ENCODE results near the gene CEP290. TPM values are rescaled to one million over a fixed set of nuclear protein-coding genes. Genes with fewer than 3 reads are reported as not detected.

The CEP290 gene
- total and polyA plus RNA-seq, 12 donors, result 5.1 to 32.0 (median 11.2) TPM

DNA sequence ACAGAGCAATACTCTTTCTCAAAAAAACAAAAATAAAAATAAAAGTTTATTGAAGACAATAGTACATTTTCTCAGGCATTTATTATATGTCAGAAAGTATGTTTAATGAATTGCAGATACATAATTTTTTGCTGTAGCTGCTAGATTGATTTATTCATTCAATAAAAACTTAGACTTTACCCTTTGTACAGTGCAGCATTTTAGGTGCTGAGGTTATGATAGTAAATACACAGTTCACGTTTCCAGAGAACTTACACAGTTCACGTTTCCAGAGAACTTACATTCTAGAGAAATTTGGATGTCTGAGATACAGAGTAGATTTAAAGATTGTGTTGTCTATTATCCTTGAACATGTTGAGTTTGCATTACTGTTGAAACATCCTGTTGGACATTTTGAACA lies 25.5 kb upstream of the CEP290 start:
- TF ChIP-seq POLR2A (IDR thresholded peaks at IDR 0.05), result no peak
- TF ChIP-seq, protein P1, sequence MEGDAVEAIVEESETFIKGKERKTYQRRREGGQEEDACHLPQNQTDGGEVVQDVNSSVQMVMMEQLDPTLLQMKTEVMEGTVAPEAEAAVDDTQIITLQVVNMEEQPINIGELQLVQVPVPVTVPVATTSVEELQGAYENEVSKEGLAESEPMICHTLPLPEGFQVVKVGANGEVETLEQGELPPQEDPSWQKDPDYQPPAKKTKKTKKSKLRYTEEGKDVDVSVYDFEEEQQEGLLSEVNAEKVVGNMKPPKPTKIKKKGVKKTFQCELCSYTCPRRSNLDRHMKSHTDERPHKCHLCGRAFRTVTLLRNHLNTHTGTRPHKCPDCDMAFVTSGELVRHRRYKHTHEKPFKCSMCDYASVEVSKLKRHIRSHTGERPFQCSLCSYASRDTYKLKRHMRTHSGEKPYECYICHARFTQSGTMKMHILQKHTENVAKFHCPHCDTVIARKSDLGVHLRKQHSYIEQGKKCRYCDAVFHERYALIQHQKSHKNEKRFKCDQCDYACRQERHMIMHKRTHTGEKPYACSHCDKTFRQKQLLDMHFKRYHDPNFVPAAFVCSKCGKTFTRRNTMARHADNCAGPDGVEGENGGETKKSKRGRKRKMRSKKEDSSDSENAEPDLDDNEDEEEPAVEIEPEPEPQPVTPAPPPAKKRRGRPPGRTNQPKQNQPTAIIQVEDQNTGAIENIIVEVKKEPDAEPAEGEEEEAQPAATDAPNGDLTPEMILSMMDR (IDR thresholded peaks at IDR 0.05), result no peak
- DNase-seq, result no peak
- intact Hi-C loops (cut with DNase I), result no loop called here
- WGBS, 4 donors, result 94 to 98% (median 98%) methylated on average over 2 of the region's 2 CpGs
- Histone ChIP-seq H3K4me1 (replicated peaks in 1 of 2) (no peaks in the 10 kb centered on the region), H3K9me3 (replicated peaks in 1 of 3) (no peaks in the 10 kb centered on the region), H3K36me3 (replicated peaks in 1 of 2) (peaks cover 0 to 18% of the 10 kb centered on the region in 2 donors), H3K4me3 (no peak overlapping the region), H3K27me3 (no peaks in the 10 kb centered on the region), H3K27ac (no peak overlapping the region)

DNA sequence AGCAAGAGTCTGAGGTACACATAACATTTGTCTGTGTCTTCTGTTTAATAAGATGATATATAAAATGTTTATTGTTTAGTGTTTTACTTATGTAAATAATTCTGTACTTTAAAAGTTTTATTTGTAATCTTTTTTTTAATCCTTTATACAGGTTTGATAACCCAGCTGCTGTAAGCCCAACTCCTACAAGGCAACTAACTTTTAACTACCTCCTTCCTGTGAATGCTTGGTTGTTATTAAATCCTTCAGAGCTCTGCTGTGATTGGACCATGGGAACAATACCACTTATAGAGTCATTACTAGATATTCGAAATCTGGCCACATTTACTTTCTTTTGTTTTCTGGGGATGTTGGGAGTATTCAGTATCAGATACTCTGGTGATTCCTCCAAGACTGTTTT lies 24.3 kb upstream of the CEP290 start:
- Histone ChIP-seq H3K36me3 (replicated peaks in 1 of 2) (peaks cover 0 to 18% of the 10 kb centered on the region in 2 donors), H3K9me3 (replicated peaks in 1 of 3) (no peaks in the 10 kb centered on the region), H3K4me1 (replicated peaks in 1 of 2) (no peaks in the 10 kb centered on the region), H3K4me3 (no peak overlapping the region), H3K27ac (no peak overlapping the region), H3K27me3 (no peaks in the 10 kb centered on the region)
- intact Hi-C loops (cut with DNase I), result no loop called here
- 76 to 93% (median 88%) methylated on average over 1 of the region's 1 CpG for WGBS, 4 donors
- TF ChIP-seq, protein P1 (IDR thresholded peaks at IDR 0.05), result no peak
- DNase-seq, result no peak

DNA sequence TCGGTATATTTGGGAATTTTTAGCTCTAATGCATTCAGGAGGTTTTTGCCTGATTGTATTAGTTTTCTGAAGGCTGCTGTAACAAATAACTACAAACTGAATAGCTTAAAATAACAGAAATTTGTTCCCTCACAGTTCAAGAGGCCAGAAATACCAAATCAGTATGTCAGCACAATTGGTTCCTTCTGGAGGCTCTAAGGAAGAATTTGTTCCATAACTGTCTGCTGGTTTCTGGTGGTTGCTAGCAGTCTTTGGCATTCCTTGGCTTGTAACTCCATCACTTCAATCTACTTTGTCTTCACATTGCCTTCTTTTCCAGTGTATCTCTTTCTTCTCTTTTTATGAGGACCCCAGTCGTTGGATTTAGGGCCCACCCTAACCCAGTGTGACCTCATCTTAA lies 21.5 kb upstream of the CEP290 start:
- Histone ChIP-seq H3K9me3 (replicated peaks in 1 of 3) (no peaks in the 10 kb centered on the region), H3K27me3 (no peaks in the 10 kb centered on the region), H3K4me1 (replicated peaks in 1 of 2) (no peaks in the 10 kb centered on the region), H3K36me3 (replicated peaks in 1 of 2) (peaks cover 0 to 18% of the 10 kb centered on the region in 2 donors), H3K4me3 (no peak overlapping the region), H3K27ac (no peak overlapping the region)
- DNase-seq, result no peak
- intact Hi-C loops (cut with DNase I), result no loop called here
- TF ChIP-seq, protein P1 (IDR thresholded peaks at IDR 0.05), result no peak
- TF ChIP-seq POLR2A (IDR thresholded peaks at IDR 0.05), result no peak
- 92 to 96% (median 94%) methylated on average over 2 of the region's 2 CpGs for WGBS, 4 donors

DNA sequence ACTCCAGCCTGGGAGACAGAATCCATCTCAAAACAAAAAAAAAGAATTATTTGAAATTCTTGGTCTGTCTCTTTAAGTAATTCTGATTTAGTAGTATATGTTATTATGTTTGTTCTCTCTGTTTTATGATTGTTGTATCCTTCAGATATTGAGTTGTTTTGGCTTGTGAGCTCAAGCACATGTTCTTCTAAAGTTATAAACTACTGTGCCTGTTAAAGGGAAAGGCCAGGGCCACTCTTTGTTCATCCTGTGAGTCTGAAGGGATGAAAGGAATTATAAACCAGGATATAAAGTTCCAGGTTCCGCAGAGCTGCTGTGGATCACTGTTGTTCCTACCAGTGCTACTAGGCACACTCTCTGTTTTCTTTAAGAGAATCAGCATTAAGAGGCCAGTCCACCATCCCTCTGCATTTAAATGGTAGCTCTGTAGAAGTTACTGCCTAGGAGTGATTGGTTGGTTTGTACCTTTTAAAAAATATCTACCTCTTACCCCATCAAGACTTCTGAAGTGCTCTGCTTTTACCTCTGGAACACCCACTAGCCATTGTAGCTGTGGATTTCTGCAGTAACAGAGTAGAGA lies 14.3 kb upstream of the CEP290 start:
- H3K9me3 ChIP-seq (replicated peaks in 1 of 3), result no peaks in the 10 kb centered on the region
- TF ChIP-seq POLR2A (IDR thresholded peaks at IDR 0.05), result no peak
- TF ChIP-seq, protein P1 (IDR thresholded peaks at IDR 0.05), result no peak
- WGBS, 4 donors, result 88 to 97% (median 95%) methylated on average over 1 of the region's 1 CpG
- no peaks in the 10 kb centered on the region for H3K4me1 ChIP-seq (replicated peaks in 1 of 2)
- DNase-seq, result no peak
- H3K27ac ChIP-seq, result no peak overlapping the region
- intact Hi-C loops (cut with DNase I), result no loop called here
- no peaks in the 10 kb centered on the region for H3K27me3 ChIP-seq
- H3K36me3 ChIP-seq (replicated peaks in 1 of 2), result no peaks in the 10 kb centered on the region
- no peak overlapping the region for H3K4me3 ChIP-seq
